ENCODE results near the gene WHRN.

GRCh38 chr9:114372921-114373448 lies 132.3 kb downstream of the WHRN start:
- TF ChIP-seq CTCF (IDR thresholded peaks at IDR 0.05), result no peak
- no peak for TF ChIP-seq EZH2 (IDR thresholded peaks at IDR 0.05; ENCODE audit: borderline replicate concordance, insufficient read depth, low read depth, low read length, poor library complexity, severe bottlenecking)
